OCI-LY3 (cell line): ENCODE results near the gene RHOF.

Experiments
- EZH2phosphoT487 ChIP-seq: fragments of 200-600 bp; shearing (Covaris generic); IDR thresholded peaks from 2 replicates; pipeline ENCODE4 v1.6.1; 2018; ENCODE audit warnings: antibody characterized with exemption, mixed run types, low read depth
- TF ChIP-seq, protein P1 (sequence below): fragments of 200-600, 300-600 bp; sonication (generic); IDR thresholded peaks from 2 replicates; pipeline ENCODE4 v1.5.1; 2014; ENCODE audit warnings: antibody characterized with exemption, low read length, low read depth

DNA sequence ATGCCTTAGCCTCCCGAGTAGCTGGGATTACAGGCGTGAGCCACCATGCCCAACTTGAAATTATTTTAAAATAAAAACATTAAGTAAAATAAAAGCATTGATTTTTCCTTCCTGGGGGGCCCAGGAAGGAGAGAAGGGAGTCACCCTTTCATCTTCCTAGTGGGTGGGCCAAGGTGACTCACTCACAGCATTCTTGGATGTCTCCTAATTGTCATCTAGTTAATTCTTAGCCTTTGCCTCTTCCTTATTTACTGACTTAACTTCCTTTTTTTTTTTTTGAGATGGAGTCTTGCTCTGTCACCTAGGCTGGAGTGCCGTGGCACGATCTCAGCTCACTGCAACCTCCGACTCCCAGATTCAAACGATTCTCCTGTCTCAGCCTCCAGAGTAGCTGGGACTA lies 51.7 kb downstream of the RHOF start:
- TF ChIP-seq, protein P1, sequence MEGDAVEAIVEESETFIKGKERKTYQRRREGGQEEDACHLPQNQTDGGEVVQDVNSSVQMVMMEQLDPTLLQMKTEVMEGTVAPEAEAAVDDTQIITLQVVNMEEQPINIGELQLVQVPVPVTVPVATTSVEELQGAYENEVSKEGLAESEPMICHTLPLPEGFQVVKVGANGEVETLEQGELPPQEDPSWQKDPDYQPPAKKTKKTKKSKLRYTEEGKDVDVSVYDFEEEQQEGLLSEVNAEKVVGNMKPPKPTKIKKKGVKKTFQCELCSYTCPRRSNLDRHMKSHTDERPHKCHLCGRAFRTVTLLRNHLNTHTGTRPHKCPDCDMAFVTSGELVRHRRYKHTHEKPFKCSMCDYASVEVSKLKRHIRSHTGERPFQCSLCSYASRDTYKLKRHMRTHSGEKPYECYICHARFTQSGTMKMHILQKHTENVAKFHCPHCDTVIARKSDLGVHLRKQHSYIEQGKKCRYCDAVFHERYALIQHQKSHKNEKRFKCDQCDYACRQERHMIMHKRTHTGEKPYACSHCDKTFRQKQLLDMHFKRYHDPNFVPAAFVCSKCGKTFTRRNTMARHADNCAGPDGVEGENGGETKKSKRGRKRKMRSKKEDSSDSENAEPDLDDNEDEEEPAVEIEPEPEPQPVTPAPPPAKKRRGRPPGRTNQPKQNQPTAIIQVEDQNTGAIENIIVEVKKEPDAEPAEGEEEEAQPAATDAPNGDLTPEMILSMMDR, result no peak
- TF ChIP-seq EZH2phosphoT487, result no peak
